Esophagus muscularis mucosa (tissue), 4 donors: ENCODE data around the gene DMRT1. TPM values are rescaled to one million over a fixed set of nuclear protein-coding genes. Genes with fewer than 3 reads are reported as not detected.
"Not testable (repeated sequence)": the region's sequence is repeated elsewhere in the genome, so short reads cannot be mapped to it uniquely, and the experiment has no call there.

Source experiments
- DNase-seq: peaks from one replicate; pipeline ENCODE4 v3.0.0-alpha.2; 2017; ENCODE audit errors: extremely low spot score
- H3K27ac ChIP-seq, 4 donors: fragments of 200-600 bp; sonication (generic); replicated peaks in 1 of 4; 1 replicate in 3 of 4; 2 replicates in 1 of 4; pipeline ENCODE4 v1.5.1; 2016 to 2019; ENCODE audit warnings: mild to moderate bottlenecking in 1 of 4
- H3K27me3 ChIP-seq, 4 donors: fragments of 200-600 bp; sonication (generic); one replicate each; pipeline versions ENCODE4 v1.5.1 to v1.6.0; 2016 to 2019
- H3K36me3 ChIP-seq, 4 donors: fragments of 200-600 bp; sonication (generic); one replicate each; pipeline ENCODE4 v1.5.1; 2016 to 2019
- H3K4me1 ChIP-seq, 4 donors: fragments of 200-600 bp; sonication (generic); one replicate each; pipeline ENCODE4 v1.5.1; 2016 to 2019
- H3K4me3 ChIP-seq, 4 donors: fragments of 200-600 bp; sonication (generic); 1 replicate in 2 of 4; 2 replicates in 2 of 4; pipeline ENCODE4 v1.5.1; 2016 to 2019; ENCODE audit warnings: mild to moderate bottlenecking in 4 of 4, moderate library complexity in 1 of 4
- H3K9me3 ChIP-seq, 4 donors: fragments of 200-600 bp; sonication (generic); 1 replicate in 3 of 4; 2 replicates in 1 of 4; pipeline ENCODE4 v1.5.1; 2016 to 2019
- CTCF ChIP-seq, 3 experiments: fragments of 200-600 bp in 2 of 3; fragments of 450-650 bp in 1 of 3; sonication (generic) in 2 of 3; IDR thresholded peaks; one replicate each; pipeline ENCODE4 v1.5.1; 2017 to 2019; ENCODE audit warnings: antibody characterized with exemption in 3 of 3, mild to moderate bottlenecking in 2 of 3, moderate library complexity in 1 of 3
- EP300 ChIP-seq: sonication (generic); formaldehyde crosslinking; IDR thresholded peaks from one replicate; pipeline ENCODE4 v1.6.1; 2017; ENCODE audit warnings: antibody characterized with exemption
- POLR2A ChIP-seq: fragments of 450-650 bp; IDR thresholded peaks from one replicate; pipeline ENCODE4 v1.6.1; 2017; ENCODE audit warnings: antibody characterized with exemption, moderate library complexity, mild to moderate bottlenecking, low read depth
- POLR2AphosphoS5 ChIP-seq, 2 donors: sonication (generic); formaldehyde crosslinking; IDR thresholded peaks; one replicate each; pipeline ENCODE4 v1.6.1; 2017; ENCODE audit warnings: antibody characterized with exemption in 2 of 2
- WGBS: methylation state at CpG from one replicate; pipeline ENCODE4 v1.1.5; 2018; 5-methylcytosine and 5-hydroxymethylcytosine counted together
- intact Hi-C: fragments of 100-400 bp; cut with DNase I; formaldehyde crosslinking; loops from one replicate; pipeline ENCODE4 v1.15.1; 2023
- total RNA-seq, 4 donors: library from RNA; depleted of rRNA; stranded (reverse); fragments of >200 nt; gene quantifications; one replicate each; pipeline versions ENCODE4 v1.1.0 to v1.2.1, GENCODE V29; 2016

Gene DMRT1
- total RNA-seq, 4 donors from 2014 or later, result not detected

- WGBS, result 79% methylated on average over 5 of the region's 5 CpGs
- Histone ChIP-seq H3K27me3 (peaks cover 0 to 57% (median 0%) of the 10 kb centered on the region in 4 donors), H3K9me3 (no peaks in the 10 kb centered on the region), H3K4me1 (no peaks in the 10 kb centered on the region), H3K4me3 (no peak overlapping the region), H3K27ac (no peak overlapping the region), H3K36me3 (no peaks in the 10 kb centered on the region)
- intact Hi-C loops, result no loop called here
- TF ChIP-seq EP300 (no peak), POLR2A (no peak), CTCF (IDR thresholded peaks at IDR 0.05) (no peak), POLR2AphosphoS5 (IDR thresholded peaks at IDR 0.05) (no peak)
- no peak for DNase-seq
Measured at GRCh38 chr9:849431-849830, 7.9 kb downstream of the DMRT1 start.

DNA sequence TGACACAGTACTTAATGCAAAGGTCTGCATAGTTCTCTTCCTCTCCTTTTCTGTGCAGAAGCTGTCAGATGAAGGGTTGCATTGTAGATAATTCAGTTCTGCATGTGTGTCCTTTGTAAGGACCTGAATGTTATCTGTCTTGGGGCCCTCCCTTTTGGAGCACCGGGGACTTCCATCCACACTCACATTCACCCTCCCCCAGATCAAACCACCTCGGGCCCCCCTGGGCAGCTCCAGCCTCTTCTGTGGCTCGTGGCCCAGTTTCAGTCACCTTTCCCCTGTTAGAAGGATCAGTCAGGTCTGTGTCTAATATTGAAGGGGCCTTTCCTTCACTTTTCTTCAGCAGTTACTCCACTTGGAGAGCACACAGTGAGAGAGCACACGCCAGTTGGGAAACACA, 11.0 kb downstream of the DMRT1 start:
- Histone ChIP-seq H3K4me3 (no peak overlapping the region), H3K4me1 (no peaks in the 10 kb centered on the region), H3K27ac (no peak overlapping the region), H3K27me3 (peaks cover 0 to 36% (median 0%) of the 10 kb centered on the region in 4 donors), H3K36me3 (no peaks in the 10 kb centered on the region), H3K9me3 (no peaks in the 10 kb centered on the region)
- TF ChIP-seq POLR2AphosphoS5 (IDR thresholded peaks at IDR 0.05), result no peak
- no peak for TF ChIP-seq POLR2A
- no peak for TF ChIP-seq CTCF (IDR thresholded peaks at IDR 0.05)
- no peak for TF ChIP-seq EP300
- 41% methylated on average over 4 of the region's 4 CpGs for WGBS
- intact Hi-C loops, result no loop called here
- no peak for DNase-seq

GRCh38 chr9:859251-859650, 17.8 kb downstream of the DMRT1 start:
- intact Hi-C loops, result no loop called here

GRCh38 chr9:860706-861105, 19.2 kb downstream of the DMRT1 start:
- H3K27me3 ChIP-seq, result peaks cover 0 to 16% (median 0%) of the 10 kb centered on the region in 4 donors
- no peak for DNase-seq
- no peak overlapping the region for H3K27ac ChIP-seq
- H3K9me3 ChIP-seq, result no peaks in the 10 kb centered on the region
- 84% methylated on average over 4 of the region's 4 CpGs for WGBS
- no peak overlapping the region for H3K4me3 ChIP-seq
- TF ChIP-seq CTCF (IDR thresholded peaks at IDR 0.05) (no peak), POLR2A (no peak), EP300 (no peak), POLR2AphosphoS5 (IDR thresholded peaks at IDR 0.05) (no peak)
- intact Hi-C loops, result no loop called here
- H3K4me1 ChIP-seq, result no peaks in the 10 kb centered on the region
- H3K36me3 ChIP-seq, result no peaks in the 10 kb centered on the region

More at GRCh38 chr9:859251-859650, 17.8 kb downstream of the DMRT1 start:
- Histone ChIP-seq H3K9me3 (no peaks in the 10 kb centered on the region), H3K4me3 (no peak overlapping the region), H3K27ac (no peak overlapping the region), H3K4me1 (no peaks in the 10 kb centered on the region), H3K36me3 (no peaks in the 10 kb centered on the region), H3K27me3 (peaks cover 0 to 21% (median 0%) of the 10 kb centered on the region in 4 donors)
- DNase-seq, result no peak
- WGBS, result 64% methylated on average over 6 of the region's 6 CpGs
- TF ChIP-seq POLR2A (no peak), CTCF (IDR thresholded peaks at IDR 0.05) (no peak), POLR2AphosphoS5 (IDR thresholded peaks at IDR 0.05) (no peak), EP300 (no peak)

DNA sequence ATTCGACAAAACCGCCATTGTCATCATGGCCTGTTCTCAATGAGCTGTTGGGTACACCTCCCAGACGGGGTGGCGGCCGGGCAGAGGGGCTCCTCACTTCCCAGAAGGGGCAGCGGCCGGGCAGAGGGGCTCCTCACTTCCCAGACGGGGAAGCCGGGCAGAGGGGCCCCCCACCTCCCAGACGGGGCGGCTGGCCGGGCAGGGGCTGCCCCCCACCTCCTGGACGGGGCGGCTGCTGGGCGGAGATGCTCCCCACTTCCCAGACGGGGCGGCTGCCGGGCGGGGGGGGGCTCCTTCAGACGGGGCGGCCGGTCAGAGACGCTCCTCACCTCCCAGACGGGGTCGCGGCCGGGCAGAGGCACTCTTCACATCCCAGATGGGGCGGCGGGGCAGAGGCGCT, 20.0 kb downstream of the DMRT1 start:
- intact Hi-C loops, result not testable (repeated sequence)

More for the DNA sequence above, 20.0 kb downstream of the DMRT1 start:
- not testable (repeated sequence) for H3K4me1 ChIP-seq, H3K36me3 ChIP-seq, H3K9me3 ChIP-seq, H3K4me3 ChIP-seq, DNase-seq, H3K27ac ChIP-seq
- H3K27me3 ChIP-seq, result peaks cover 0 to 11% (median 0%) of the 10 kb centered on the region in 4 donors
- 93% methylated on average over 6 of the region's 30 CpGs for WGBS
